HG03103 (cell line): Measurements from ENCODE around the gene TWF2.

ENCODE experiments used
- ATAC-seq: cut with Tn5 transposase; IDR thresholded peaks from one replicate; pipeline ENCODE4 v1.9.1; 2021; ENCODE audit warnings: low read depth; ENCODE audit not compliant: unreplicated experiment

TWF2 gene

GRCh38 chr3:52259035-52259434 is 20.1 kb upstream of the TWF2 start:
- ATAC-seq: no peak

- ATAC-seq: no peak
Measured at GRCh38 chr3:52257911-52258310, 19.0 kb upstream of the TWF2 start.

GRCh38 chr3:52256622-52257021 is 17.7 kb upstream of the TWF2 start:
- no peak for ATAC-seq

- no peak for ATAC-seq
Measured at GRCh38 chr3:52256159-52256558, 17.2 kb upstream of the TWF2 start.

- no peak for ATAC-seq
Measured at GRCh38 chr3:52254608-52255007, 15.7 kb upstream of the TWF2 start.

- peak; percentile 79 for ATAC-seq
Measured at GRCh38 chr3:52253314-52254304, 14.7 kb upstream of the TWF2 start.

- ATAC-seq: no peak
Measured at GRCh38 chr3:52250122-52250521, 11.2 kb upstream of the TWF2 start.

GRCh38 chr3:52249683-52250082 is 10.7 kb upstream of the TWF2 start:
- ATAC-seq: no peak

GRCh38 chr3:52248816-52249547 is 10.0 kb upstream of the TWF2 start:
- no peak for ATAC-seq

- no peak for ATAC-seq
Measured at GRCh38 chr3:52248165-52248541, 9.2 kb upstream of the TWF2 start.

- no peak for ATAC-seq
Measured at GRCh38 chr3:52247409-52248164, 8.6 kb upstream of the TWF2 start.

GRCh38 chr3:52246728-52247408 is 7.9 kb upstream of the TWF2 start:
- ATAC-seq: no peak

- no peak for ATAC-seq
Measured at GRCh38 chr3:52246264-52246620, 7.3 kb upstream of the TWF2 start.

GRCh38 chr3:52245322-52246263 is 6.6 kb upstream of the TWF2 start, which contains the start of gene PPM1M:
PPM1M (plus strand) TSS chr3:52245759; CDS start chr3:52245825, 66 bp downstream.
- no peak for ATAC-seq

GRCh38 chr3:52243791-52244628 is 5.1 kb upstream of the TWF2 start:
- ATAC-seq: no peak

GRCh38 chr3:52242039-52242438 is 3.1 kb upstream of the TWF2 start:
- no peak for ATAC-seq

GRCh38 chr3:52240886-52241370 is 2.0 kb upstream of the TWF2 start:
- ATAC-seq: no peak
